Panc1 (cell line): ENCODE results near the gene FOXR1. TPM values are rescaled to one million over a fixed set of nuclear protein-coding genes. Genes with fewer than 3 reads are reported as not detected.

Experiments used
- ATAC-seq: fragments of 200-7000 bp; cut with Tn5 transposase; 2 replicates; pipeline ENCODE4 v1.9.1; 2020; ENCODE audit warnings: mild to moderate bottlenecking, moderate library complexity
- BruUV-seq: library from RNA; stranded (reverse); fragments of 400-500 nt; replicated peaks from 2 replicates; lab custom pipeline; 2021; lab: Mats Ljungman, UMichigan
- CTCF ChIA-PET: fragments of 300-600 bp; sonication (Branson Sonifier 250); formaldehyde crosslinking; loops from one replicate; lab custom pipeline; 2022; ENCODE audit warnings: antibody characterized with exemption; lab: Charles Lee
- POLR2A ChIA-PET: fragments of 300-600 bp; sonication (Branson Sonifier 250); formaldehyde crosslinking; loops from one replicate; lab custom pipeline; 2022; ENCODE audit warnings: antibody characterized with exemption; lab: Charles Lee
- DNase-seq: peaks from one replicate; pipeline ENCODE4 v3.0.0-alpha.2; 2010; ENCODE audit warnings: low read depth, low spot score
- H3K27ac ChIP-seq: 2 replicates; pipeline ENCODE4 v1.5.1; 2011; ENCODE audit warnings: mild to moderate bottlenecking, low read length, inconsistent platforms
- H3K27me3 ChIP-seq: fragments of 200-500 bp; sonication (Bioruptor generic); 2 replicates; pipeline ENCODE4 v1.6.0; 2014; ENCODE audit warnings: low read length, inconsistent platforms; ENCODE audit not compliant: control insufficient read depth, insufficient read depth
- H3K36me3 ChIP-seq: fragments of 200-500 bp; sonication (Bioruptor generic); 2 replicates; pipeline ENCODE4 v1.5.1; 2014; ENCODE audit warnings: inconsistent platforms, mild to moderate bottlenecking, low read length, moderate library complexity; ENCODE audit not compliant: control insufficient read depth, insufficient read depth
- H3K4me1 ChIP-seq: 2 replicates; pipeline ENCODE4 v1.5.1; 2011; ENCODE audit warnings: inconsistent platforms, mild to moderate bottlenecking, low read length, moderate library complexity; ENCODE audit not compliant: control insufficient read depth, insufficient read depth
- H3K4me3 ChIP-seq, 2 experiments: 2 replicates each; pipeline ENCODE4 v1.5.1; 2011 to 2012; ENCODE audit warnings: low read depth in 2 of 2, low read length in 2 of 2, mild to moderate bottlenecking in 2 of 2, inconsistent platforms in 1 of 2, moderate library complexity in 1 of 2
- H3K9me3 ChIP-seq: fragments of 200-500 bp; sonication (Bioruptor generic); 2 replicates; pipeline ENCODE4 v1.5.1; 2014; ENCODE audit warnings: low read depth, mild to moderate bottlenecking, inconsistent platforms, low read length, moderate library complexity; ENCODE audit not compliant: control insufficient read depth, insufficient read depth
- CTCF ChIP-seq: fragments of 450-650 bp; IDR thresholded peaks from 2 replicates; pipeline ENCODE4 v1.5.1; 2017; ENCODE audit warnings: mild to moderate bottlenecking
- POLR2AphosphoS5 ChIP-seq: IDR thresholded peaks from 2 replicates; pipeline ENCODE4 v1.6.1; 2012; ENCODE audit warnings: mild to moderate bottlenecking, low read depth, low read length, moderate library complexity
- REST ChIP-seq, 2 experiments: IDR thresholded peaks; 2 replicates each; pipeline ENCODE4 v1.6.1; 2011 to 2012; ENCODE audit warnings: low read depth in 2 of 2, control low read depth in 1 of 2, low read length in 1 of 2, mild to moderate bottlenecking in 1 of 2, moderate library complexity in 1 of 2; ENCODE audit not compliant: insufficient read depth in 1 of 2
- TCF7L2 ChIP-seq: IDR thresholded peaks from 2 replicates; pipeline ENCODE4 v1.6.1; 2011; ENCODE audit warnings: mild to moderate bottlenecking, low read depth, low read length, inconsistent platforms
- in situ Hi-C: cut with HindIII; loops from 2 replicates; pipeline ENCODE4 v1.10.0; 2016; ENCODE audit warnings: low sequenced_read_pairs, low pct_unique_long_range_greater_than_20kb
- intact Hi-C: fragments of 100-400 bp; cut with micrococcal nuclease; formaldehyde crosslinking; loops from one replicate; pipeline ENCODE4 v1.10.0; 2022; ENCODE audit not compliant: unreplicated experiment
- total RNA-seq: library from RNA; stranded (reverse); gene quantifications from one replicate; pipeline ENCODE4 v1.2.1, GENCODE V29; 2021; ENCODE audit not compliant: unreplicated experiment

Gene FOXR1
- total RNA-seq, 1 experiment from 2014 or later = not detected

GRCh38 chr11:118956094-118956846 lies 15.3 kb upstream of the FOXR1 start, which contains the start of gene UPK2:
Gene UPK2 (plus strand): TSS chr11:118956298. CDS start chr11:118956351, 53 bp downstream.
- Histone ChIP-seq H3K9me3 (no peaks in the 10 kb centered on the region), H3K4me3 (no peak within 1 kb of the TSS), H3K27me3 (no peaks in the 10 kb centered on the region), H3K27ac (no peak within 1 kb of the TSS), H3K4me1 (no peaks in the 10 kb centered on the region), H3K36me3 (no peaks in the 10 kb centered on the region)
- intact Hi-C loops (loop anchor here (1.0 to 2.0 kb wide), 2 partner anchors 49 to 266 kb away; no protein-coding TSS in a partner anchor), in situ Hi-C loops (no loop called here)
- no TSS peak for BruUV-seq
- TF ChIP-seq CTCF (peak; percentile 96), POLR2AphosphoS5 (no peak), REST (IDR thresholded peaks at IDR 0.05; ENCODE audit: insufficient read depth in 1 of 2, low read depth in 2 of 2, low read length in 1 of 2) (peak in 1 of 2 experiments; percentile 64; a peak in 1 of 4 replicates)
- ChIA-PET POLR2A (no interaction called here), CTCF (interaction anchor here (0.8 to 1.1 kb wide), 3 partner anchors 17 to 267 kb away, joined by 4 to 6 read pairs (median 5); no protein-coding TSS in a partner anchor)
- peak; percentile 72 for DNase-seq
- peak; percentile 99 for ATAC-seq

GRCh38 chr11:118956847-118957469 lies 14.6 kb upstream of the FOXR1 start:
- in situ Hi-C loops (no loop called here), intact Hi-C loops (loop anchor here (1.0 to 2.0 kb wide), 2 partner anchors 50 to 267 kb away; no protein-coding TSS in a partner anchor)
- ATAC-seq (peak; percentile 25; the same call in 1 of the 2 replicates), DNase-seq (no peak)
- Histone ChIP-seq H3K36me3 (no peaks in the 10 kb centered on the region), H3K27me3 (no peaks in the 10 kb centered on the region), H3K27ac (no peak overlapping the region), H3K4me3 (no peak overlapping the region), H3K4me1 (no peaks in the 10 kb centered on the region), H3K9me3 (no peaks in the 10 kb centered on the region)
- BruUV-seq = no TSS peak
- CTCF ChIA-PET = interaction anchor here (0.8 to 1.1 kb wide), 3 partner anchors 16 to 267 kb away, joined by 4 to 6 read pairs (median 5); no protein-coding TSS in a partner anchor
- no peak for TF ChIP-seq TCF7L2
- POLR2A ChIA-PET = no interaction called here
